ENCODE results near the gene RPL10. TPM values are rescaled to one million over a fixed set of nuclear protein-coding genes. Genes with fewer than 3 reads are reported as not detected.

The RPL10 gene
- total and polyA plus RNA-seq, 9 of the 15 experiments (the other 6 are each of a cell fraction or from before 2014, with no cell fraction given), result 3,774 to 7,600 (median 5,014) TPM

- no peak overlapping the region for H3K4me2 ChIP-seq (ENCODE audit: insufficient read depth, low read length)
- BruUV-seq (replicated peaks), result no TSS peak
- TF ChIP-seq ZFX (CRISPR knock-in tag; IDR thresholded peaks at IDR 0.05), result no peak
- no peak for TF ChIP-seq MLX (CRISPR knock-in tag; conservative IDR thresholded peaks at IDR 0.05)
- TF ChIP-seq POLR2G (IDR thresholded peaks at IDR 0.05; ENCODE audit: low read depth, low read length), result peak; percentile 15; the same call in 1 of the 2 replicates
- TF ChIP-seq RBFOX2 (IDR thresholded peaks at IDR 0.05; ENCODE audit: low read depth, low read length), result peak; percentile 29
- peak; percentile 54 for TF ChIP-seq NFIC (IDR thresholded peaks at IDR 0.05)
- ATAC-seq (no peak), DNase-seq (ENCODE audit: extremely low read depth in 1 of 4, low spot score in 3 of 4) (no peak), FAIRE-seq (no peak)
- peaks cover 100% of the 10 kb centered on the region; the same call in 2 of the 3 replicates for H3K36me3 ChIP-seq (ENCODE audit: control insufficient read depth, insufficient read depth, low read length)
- H3K9me1 ChIP-seq (ENCODE audit: control insufficient read depth, insufficient read depth, low read length), result no peaks in the 10 kb centered on the region
- peaks cover 0 to 30% of the 10 kb centered on the region in 2 experiments; a peak in 1 of 5 replicates for H3K4me1 ChIP-seq (replicated peaks in 1 of 2; ENCODE audit: control insufficient read depth in 2 of 2, insufficient read depth in 2 of 2, low read length in 2 of 2)
- in situ Hi-C loops (cut with MboI) (no loop called here), intact Hi-C loops (cut with micrococcal nuclease) (no loop called here)
- no peak overlapping the region for H3K4me3 ChIP-seq
- H4K20me1 ChIP-seq (replicated peaks; ENCODE audit: control insufficient read depth, insufficient read depth, low read length), result peaks cover 3% of the 10 kb centered on the region; the same call in 1 of the 2 replicates
- 92% methylated on average over 7 of the region's 12 CpGs for WGBS (ENCODE audit: insufficient coverage, low coverage, missing lambda C conversion rate)
- no peak overlapping the region; a peak in 1 of 4 replicates for H3K9ac ChIP-seq (ENCODE audit: insufficient read depth in 1 of 2, low read depth in 2 of 2, low read length in 2 of 2)
- ChIA-PET CTCF (ENCODE audit: low intra/inter-chr PET ratio) (no interaction called here), POLR2A (interaction anchor here (0.6 to 1.8 kb wide), 2 partner anchors 13 to 44 kb away, joined by 3 to 5 read pairs; no protein-coding TSS in a partner anchor)
- no peaks in the 10 kb centered on the region for H3K9me3 ChIP-seq (replicated peaks; ENCODE audit: control insufficient read depth, insufficient read depth, low read depth, low read length)
- no peaks in the 10 kb centered on the region for H3K27me3 ChIP-seq (ENCODE audit: control insufficient read depth in 2 of 2, insufficient read depth in 2 of 2, low read length in 2 of 2)
- H3K79me2 ChIP-seq (ENCODE audit: control insufficient read depth, insufficient read depth, low read length), result no peaks in the 10 kb centered on the region
- H3K27ac ChIP-seq (ENCODE audit: extremely low read depth, low read depth, low read length), result no peak overlapping the region
- no peak overlapping the region for H2AFZ ChIP-seq (ENCODE audit: low read depth, low read length)
Observed at GRCh38 chrX:154355776-154356140, 42.4 kb upstream of the RPL10 start.

All from K562 (cell line).